HEK293 (cell line): Measurements from ENCODE around the gene ACRBP.

ENCODE experiments used
- KLF1 ChIP-seq: fragments of 450-650 bp; formaldehyde crosslinking; IDR thresholded peaks from 2 replicates; pipeline ENCODE4 v1.5.1; 2016; ENCODE audit warnings: missing biosample characterization, missing genetic modification characterization
- ZNF138 ChIP-seq: fragments of 450-650 bp; formaldehyde crosslinking; IDR thresholded peaks from 2 replicates; pipeline ENCODE4 v1.5.1; 2016; ENCODE audit warnings: missing biosample characterization, missing genetic modification characterization, borderline replicate concordance
- ZNF184 ChIP-seq: fragments of 450-650 bp; IDR thresholded peaks from 2 replicates; pipeline ENCODE4 v1.5.1; 2018; ENCODE audit warnings: missing biosample characterization, mild to moderate bottlenecking, missing genetic modification characterization
- ZNF350 ChIP-seq: fragments of 450-650 bp; formaldehyde crosslinking; IDR thresholded peaks from 2 replicates; pipeline ENCODE4 v1.5.0; 2017; ENCODE audit warnings: missing biosample characterization, mild to moderate bottlenecking, missing genetic modification characterization
- ZNF473 ChIP-seq: fragments of 450-650 bp; formaldehyde crosslinking; IDR thresholded peaks from 2 replicates; pipeline ENCODE4 v1.5.1; 2017; ENCODE audit warnings: missing biosample characterization, missing genetic modification characterization

- TF ChIP-seq ZNF350 (tag by site-specific recombination) (no peak), KLF1 (tag by site-specific recombination) (no peak), ZNF184 (no peak), ZNF138 (tag by site-specific recombination) (no peak), ZNF473 (tag by site-specific recombination) (no peak)
These were observed 3.6 kb upstream of the ACRBP start for GRCh38 chr12:6650832-6651231.
